Brain pericyte (primary cell): Measurements from ENCODE around the gene ZNF22.
A peak's percentile ranks its signal among the peaks of the same experiment; 100 is the strongest.

Experiments used
- DNase-seq: peaks from one replicate; pipeline ENCODE4 v3.0.0-alpha.2; 2012; ENCODE audit warnings: low read depth, low spot score

The ZNF22 gene

DNA sequence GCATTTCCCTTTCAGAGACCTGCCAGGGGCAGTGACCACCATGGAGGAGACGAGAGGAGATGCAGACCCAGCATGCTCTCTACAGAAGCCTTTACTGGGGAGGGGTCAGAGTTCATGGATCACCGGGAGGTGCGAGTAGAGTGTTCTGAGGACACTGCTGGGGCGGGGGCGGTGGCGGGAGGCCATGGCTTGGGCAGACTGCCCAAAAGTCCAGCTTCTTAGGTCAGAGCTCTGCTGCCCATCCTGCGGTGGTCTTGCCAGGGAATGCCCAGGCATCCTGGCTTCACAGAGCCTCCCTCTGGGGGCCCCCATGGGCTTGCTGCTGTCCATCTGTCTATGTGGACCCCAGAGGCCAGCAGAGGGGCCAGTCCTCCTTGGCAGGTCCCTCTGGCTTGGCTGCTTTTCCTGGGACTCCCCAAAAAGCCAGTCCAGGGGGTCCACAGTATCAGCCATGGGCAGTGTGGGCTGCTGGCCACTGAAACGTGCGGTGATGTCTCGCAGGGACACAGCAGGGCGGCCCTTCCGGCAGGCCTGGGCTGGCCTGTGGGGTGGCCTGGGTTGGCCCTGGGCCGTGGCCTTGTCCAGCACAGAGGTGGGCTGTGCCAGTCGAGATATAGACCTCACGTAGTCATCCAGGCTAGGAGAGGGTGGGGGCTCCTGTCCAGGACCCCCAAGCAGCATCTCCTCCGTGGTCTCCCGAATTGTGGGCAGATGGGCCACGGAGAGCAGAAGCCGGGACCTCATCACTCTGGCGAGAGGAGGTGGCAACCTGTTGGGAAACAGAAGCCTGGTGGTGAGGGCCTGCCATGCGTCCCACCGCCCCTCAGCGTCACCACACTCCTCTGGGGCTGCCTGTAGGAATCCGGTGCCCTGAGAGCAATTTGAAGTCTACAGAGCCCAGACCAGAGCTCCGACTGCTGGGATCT, 23.2 kb upstream of the ZNF22 start:
- DNase-seq = no peak

DNA sequence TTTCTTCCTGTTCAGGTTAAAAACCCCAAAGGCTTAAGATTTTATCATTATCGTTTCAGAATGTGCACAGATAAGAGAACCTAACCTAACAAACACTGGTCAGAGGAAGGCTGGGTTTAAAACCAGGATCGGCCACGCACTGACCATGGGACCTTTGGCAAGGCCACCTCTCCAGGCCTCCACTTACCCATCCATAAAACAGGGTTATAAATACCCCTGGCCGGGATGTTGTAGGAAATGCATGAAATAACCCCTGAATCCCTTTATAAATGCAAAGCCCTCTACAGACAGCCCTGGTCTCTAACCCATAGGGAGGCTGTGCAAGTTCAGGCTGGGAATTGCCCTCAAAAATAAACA, 22.5 kb upstream of the ZNF22 start:
- DNase-seq = no peak

- DNase-seq = peak; percentile 79
Observed at GRCh38 chr10:44978570-44979280, 22.0 kb upstream of the ZNF22 start, which contains the start of gene DEPP1. Gene DEPP1, minus strand, starts transcription at chr10:44978809. Its CDS starts 779 bp downstream, at chr10:44978030.

DNA sequence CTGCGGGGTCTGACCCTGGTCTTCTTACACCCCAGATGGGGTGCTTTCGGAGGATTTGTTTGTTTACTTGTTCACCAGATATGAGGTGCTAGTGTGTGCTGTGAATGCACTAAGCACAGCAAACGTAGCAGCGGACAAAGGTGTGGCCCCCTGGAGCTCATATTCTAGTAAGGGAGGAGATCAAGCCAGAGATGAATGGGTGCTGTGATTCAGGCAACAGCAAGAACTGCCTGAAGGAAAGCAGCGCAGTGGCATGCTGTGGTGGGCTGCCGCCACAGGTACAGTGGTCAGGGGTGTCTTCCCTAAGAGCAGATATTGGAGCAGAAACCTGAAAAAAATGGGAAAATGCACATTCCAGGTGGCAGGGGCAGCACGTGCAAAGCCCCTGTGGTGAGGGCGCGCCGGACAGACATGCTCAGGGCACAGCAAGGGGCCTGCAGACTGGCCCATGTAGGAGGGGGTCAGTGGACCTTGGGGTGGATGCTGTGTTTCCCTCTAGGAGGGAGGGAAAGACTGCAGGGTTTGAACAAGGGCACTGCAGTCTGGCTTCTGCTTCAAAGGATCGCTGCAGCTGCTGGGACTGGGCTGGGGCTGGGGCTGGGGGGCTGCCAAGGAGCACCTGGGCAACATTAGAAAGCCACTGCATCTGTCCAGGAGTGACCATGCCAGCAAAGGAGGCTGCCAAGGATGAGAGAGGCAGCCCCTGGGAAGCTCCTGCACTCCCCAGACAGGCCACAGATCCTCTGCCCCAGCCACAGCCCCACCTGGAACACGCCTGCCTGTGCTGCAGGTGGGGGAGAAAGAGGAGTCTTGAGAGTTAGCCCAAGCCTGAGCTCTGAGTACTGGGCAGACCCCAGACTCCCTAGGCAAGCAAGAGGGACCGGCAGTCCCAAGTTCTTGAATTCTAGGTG, 21.2 kb upstream of the ZNF22 start:
- no peak for DNase-seq

DNA sequence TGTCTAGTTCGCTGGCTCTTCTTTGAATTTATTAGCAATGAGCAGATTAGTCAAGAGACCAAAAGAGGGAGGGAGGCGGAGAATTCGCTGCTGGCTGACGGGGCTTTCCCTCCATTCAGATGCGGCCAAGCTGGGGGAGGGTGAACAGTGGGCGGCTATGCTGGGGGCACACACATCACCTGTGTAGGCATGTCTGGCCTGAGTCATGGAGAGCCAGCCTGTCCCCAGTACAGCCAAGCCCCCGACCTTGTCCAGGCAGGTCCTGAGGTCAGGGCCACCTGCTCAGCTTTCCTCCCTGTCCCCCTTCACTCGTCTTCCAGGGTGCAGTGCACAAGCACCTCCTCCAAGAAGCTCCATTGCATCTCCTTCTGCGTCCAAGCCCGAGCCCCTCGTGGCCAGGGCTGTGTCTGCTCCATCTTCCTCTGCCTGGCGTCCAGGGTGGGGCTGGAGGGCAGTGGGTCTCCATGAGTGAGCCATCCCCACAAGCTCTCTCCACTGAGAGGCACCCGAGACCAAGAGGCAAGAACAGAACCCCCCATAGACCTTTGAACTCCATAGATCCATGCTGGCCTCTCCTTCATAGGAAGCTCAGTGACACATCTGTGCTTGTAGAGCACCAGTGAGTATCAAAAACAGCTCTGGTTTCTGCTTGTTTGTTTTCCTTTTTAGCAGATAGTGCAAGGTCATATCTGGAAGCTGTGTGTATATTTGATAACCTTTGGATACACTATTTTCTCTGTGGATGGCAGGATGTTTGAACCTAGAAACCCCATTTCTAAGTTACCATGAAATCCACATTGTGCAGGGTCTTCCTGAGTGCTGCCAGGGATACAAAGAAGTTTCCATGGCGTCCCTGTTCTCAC, 20.2 kb upstream of the ZNF22 start:
- no peak for DNase-seq

- DNase-seq = no peak
Observed at GRCh38 chr10:44981172-44982113, 19.3 kb upstream of the ZNF22 start.

DNA sequence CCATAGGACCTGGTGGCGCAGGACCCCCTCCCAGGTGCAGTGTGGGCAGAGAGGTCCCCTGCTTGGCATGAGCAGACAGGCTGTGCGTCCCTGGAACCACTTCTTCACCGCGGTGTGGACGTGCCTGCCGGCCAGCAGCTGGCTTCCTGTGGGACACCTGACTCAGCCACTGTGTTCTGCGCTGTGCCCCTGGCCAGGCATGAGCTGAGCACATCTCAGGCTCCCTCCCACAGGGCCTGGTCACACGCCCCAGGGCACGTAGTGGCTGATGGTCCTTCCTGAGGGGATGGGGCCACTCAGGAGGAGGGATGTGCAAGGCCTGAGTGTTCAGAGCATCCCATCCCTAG, 18.6 kb upstream of the ZNF22 start:
- no peak for DNase-seq

GRCh38 chr10:44982496-44982895, 18.2 kb upstream of the ZNF22 start:
- DNase-seq = no peak

DNA sequence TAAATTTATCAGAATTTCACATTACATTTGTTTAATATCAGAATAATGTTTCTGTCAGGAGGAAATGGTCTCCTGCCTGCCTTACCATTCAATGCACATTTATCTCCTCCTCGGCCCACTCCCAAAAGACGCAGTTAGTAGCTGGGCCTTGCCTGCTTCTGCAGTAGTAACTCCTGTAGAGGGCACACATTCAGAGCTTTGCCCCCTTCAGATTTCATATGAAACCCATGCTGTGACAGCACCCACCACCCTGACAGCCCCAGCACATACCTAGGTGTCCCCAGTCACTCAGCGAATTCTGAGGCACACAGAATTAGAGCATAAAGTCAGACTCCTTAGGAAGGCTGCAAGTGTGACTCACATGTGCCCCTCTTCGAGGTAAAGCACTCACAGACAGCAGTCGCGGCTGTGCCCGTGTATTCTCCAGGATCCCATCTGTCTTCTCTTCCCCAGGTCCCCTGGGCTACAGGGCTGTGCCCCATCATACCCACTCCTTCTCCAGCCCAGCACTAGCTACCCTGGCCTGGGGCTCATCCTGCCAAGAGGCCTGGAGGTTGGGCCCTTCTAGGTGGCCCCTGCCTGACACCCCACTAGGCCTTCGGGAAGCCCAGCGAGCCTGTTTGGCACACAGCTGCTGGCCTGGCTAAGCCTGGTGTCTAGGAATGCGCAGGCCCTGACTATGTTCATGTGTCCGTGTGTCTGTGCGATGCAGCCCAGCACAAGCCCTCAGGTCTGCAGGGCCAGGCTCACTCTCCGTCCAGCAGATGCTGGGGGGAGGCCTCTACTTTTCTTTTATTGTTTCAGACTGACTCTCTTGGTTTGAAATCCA, 17.4 kb upstream of the ZNF22 start:
- DNase-seq = no peak

- DNase-seq = no peak
Observed at GRCh38 chr10:44983895-44984278, 16.8 kb upstream of the ZNF22 start.

DNA sequence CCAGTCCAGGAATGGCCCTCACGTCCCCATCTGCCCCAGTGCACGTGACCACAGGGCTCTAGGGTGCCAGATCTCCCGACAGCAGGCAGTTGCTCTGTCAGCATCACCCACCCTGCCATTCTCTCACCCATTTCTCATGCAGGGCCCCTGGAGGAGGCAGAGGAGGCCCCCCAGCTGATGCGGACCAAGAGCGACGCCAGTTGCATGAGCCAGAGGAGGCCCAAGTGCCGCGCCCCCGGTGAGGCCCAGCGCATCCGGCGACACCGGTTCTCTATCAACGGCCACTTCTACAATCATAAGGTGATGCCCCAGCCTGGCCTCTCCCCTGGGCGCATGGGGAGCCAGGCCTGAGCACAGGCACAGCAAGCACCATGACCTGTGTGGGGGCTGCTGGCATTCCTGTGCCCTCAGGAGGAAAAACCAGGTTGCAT, 16.0 kb upstream of the ZNF22 start:
- DNase-seq = no peak

DNA sequence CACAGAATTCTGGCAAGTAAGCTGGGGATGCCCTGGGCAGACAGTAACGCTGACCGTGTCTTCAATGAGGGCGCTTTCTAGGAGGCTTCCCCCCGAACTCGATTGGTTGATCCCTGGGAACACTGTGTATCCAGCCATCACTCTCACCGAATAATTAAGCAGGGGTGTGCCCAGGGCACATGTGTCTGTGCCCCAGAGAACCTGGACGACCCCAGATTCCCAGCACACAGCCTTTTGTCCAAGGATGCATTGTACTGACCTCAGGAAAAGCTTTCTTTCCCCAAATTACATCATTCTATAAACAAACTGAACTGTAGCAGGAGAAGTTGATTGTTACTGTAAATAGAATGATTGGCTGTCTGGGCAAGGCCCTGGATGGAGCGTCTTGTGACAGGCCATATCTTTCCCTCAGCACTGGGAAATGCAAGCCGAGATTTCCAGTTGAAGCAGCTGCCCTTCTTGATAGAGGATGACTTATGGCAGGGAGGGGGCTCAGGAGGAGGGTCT, 15.5 kb upstream of the ZNF22 start:
- no peak for DNase-seq

DNA sequence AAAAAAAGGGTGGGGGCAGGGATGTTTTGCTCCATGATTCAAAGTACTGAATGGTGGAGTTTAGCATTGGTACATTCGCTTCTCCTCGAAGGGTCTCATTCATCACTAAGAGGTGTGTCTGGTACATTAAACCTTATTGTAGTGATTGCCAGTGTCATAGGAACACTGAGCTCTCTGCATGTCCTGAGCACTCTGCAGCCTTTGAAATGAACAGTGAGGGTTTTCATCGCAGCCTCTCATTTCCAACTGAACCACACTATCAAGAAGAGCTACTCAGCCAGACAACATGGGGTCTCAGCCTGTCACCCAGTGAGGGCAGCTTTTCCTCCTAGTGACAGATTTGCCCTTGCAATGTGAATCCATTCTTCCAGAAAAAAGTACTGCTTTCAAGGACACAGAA, 14.5 kb upstream of the ZNF22 start:
- DNase-seq = no peak

DNA sequence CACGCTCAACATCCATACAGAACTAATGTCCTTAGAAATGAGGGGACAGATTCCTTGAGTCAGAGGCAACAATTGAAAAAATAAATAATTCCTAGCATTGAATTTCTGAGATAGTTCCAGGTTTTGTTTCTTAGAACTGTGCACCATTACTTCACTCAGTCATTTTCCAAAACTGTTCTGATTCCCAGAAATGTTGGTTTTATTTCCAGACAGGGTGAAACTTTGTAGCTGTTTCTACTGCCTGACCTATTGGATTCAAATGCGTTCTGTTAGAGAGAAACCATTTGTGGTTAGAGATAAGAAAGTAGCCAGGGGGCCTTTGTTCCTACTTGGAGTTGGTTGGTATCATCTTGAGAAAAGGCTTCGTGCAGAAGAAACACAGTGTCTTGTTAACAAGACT, 14.1 kb upstream of the ZNF22 start:
- no peak for DNase-seq

DNA sequence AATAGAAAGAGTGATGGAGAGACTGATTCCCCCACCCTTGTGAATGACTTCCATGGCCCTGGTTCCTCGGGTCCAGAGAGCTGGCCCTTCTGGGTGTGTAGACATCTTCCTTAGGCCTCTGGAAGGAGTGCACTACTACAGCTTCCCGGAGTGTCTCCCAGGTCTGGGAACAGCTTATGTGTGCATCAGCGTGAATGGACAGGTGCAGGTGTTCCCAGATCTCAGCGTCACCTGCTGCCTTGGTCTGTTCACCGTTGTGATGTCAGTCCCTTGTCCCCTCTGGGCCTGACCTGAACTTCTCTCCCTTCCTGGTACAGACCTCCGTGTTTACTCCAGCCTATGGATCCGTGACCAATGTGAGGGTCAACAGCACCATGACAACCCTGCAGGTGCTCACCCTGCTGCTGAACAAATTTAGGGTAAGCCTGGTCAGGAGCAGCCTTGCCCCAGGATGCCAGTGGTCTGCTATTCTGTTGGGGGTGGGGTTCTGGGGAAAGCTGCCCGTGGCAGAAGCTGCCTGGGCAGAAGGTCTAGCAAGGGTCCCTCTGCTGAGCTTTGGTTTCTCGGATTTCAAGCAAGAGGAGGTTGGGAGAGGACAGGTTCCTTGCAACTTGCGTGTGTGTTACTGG, 11.7 kb upstream of the ZNF22 start:
- DNase-seq = no peak

DNA sequence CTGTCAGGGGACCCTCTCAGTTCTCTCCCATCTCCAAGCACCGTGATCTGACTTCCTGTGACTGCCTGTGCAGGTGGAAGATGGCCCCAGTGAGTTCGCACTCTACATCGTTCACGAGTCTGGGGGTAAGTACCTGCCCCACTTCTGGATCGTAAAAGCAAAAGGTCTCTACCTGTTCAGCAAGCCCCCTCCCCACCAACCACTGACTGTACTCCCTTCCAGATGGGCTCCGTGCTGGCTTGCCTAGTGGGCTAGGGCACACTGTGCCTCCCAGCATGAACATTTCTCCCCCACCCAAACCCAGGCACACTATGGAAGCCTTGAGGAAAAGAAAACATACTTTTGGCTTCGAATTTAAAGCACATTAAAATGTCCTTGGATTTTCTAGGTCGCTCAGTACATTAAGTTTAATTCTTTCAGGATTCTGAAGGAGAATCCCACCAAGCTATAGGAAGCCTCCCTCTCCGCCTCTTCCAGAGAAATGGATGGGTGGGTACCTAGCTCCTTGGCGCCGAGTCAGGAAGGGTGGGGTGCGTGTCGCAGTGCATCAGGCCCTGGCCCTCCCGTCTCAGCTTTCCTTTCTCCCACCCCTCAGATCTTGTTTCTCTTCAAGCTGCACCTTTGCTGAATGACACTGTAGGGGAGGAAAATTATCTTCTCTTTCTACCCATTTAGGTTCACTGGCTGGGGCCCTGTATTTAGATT, 11.0 kb upstream of the ZNF22 start:
- no peak for DNase-seq

DNA sequence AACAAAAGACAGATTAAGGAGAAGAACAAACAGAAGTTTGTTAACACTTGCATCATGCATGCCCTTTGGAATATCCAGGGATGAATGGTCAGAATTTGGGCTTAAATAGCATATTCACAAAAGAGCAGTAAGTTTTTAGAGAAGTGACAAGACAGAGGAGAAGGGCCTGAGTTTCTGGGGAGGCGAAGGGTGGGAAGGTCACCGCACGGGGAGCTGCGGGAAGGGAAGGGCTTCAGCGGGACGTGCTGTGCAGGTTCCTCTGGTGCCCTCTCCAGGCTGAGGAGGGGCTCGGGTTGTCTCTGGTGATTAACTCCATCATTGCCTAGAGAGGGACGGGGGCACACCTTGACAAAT, 10.4 kb upstream of the ZNF22 start:
- DNase-seq = no peak

GRCh38 chr10:44990965-44991364, 9.8 kb upstream of the ZNF22 start:
- DNase-seq = no peak
